Occipital lobe (tissue), 2 donors: ENCODE measurements around the gene PERP. TPM values are rescaled to one million over a fixed set of nuclear protein-coding genes. Genes with fewer than 3 reads are reported as not detected.
"Not testable (repeated sequence)": the region's sequence is repeated elsewhere in the genome, so short reads cannot be mapped to it uniquely, and the experiment has no call there.

ENCODE experiments used
- DNase-seq: peaks from one replicate; lab custom pipeline; 2025; lab: John Stamatoyannopoulos, UW
- total RNA-seq: library from RNA; depleted of rRNA; stranded (reverse); fragments of >200 nt; gene quantifications from one replicate; pipeline ENCODE4 v1.2.3, GENCODE V29; 2014

Gene PERP
- total RNA-seq, 1 donor from 2014 or later, result 1.4 TPM

- no peak for DNase-seq
Measured at GRCh38 chr6:138105880-138106664, 1.1 kb downstream of the PERP start.

DNA sequence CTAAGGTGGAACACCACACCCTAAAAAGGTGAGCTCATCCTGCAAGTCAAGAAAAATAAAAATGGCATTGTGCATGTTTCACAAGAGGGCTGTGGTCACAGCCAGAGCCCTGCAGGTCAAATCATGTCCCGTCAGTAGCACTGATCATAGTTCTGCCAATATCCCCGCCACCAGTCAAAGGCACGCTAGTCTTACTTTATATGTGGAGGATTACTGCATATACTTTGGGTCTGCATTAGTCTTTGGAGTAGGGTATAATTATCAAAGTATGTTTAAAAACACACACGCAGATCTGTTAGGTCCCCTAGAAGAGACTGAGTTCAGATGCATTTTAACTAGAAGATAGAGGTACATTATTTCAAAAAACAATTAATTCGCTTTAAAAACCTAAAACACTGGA lies 1.8 kb downstream of the PERP start:
- no peak for DNase-seq

- DNase-seq, result no peak
Measured at GRCh38 chr6:138104618-138105213, 2.5 kb downstream of the PERP start.

- DNase-seq, result no peak
Measured at GRCh38 chr6:138103871-138104270, 3.3 kb downstream of the PERP start.

DNA sequence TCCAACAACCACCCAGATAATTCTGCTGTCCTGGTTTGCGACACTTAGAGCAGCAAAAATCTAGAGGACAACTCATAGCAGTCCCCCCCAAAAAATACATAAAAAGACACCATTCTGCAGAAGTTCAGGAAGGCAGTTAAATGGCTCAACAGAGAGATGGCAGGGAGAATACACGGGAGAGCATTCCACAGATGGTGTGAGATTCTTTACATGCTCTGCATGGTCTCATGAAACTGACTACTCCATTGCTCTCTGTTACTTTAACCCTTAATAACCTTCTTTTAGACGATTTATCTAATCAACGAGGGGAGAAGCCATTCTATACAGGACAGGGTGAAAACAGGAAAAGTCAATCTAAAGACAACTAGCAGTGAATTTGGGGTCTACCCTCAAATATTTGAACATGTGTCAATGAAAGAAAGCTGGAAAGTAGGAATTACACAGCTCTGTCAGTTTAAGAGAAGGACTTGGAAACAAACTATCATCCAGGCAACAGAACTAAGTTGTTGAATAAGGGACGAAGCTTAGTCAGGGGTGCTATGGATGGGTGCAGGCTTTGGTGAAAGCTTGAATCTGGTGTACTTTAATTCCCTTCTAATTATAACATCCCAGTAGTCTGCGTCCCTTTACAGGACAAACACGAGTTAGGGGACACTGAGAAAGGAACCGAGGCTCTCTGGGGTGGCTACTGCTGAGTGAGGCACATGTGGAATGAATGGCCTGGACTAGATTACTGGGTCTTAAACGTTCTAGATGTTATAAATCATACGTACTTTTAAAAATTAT lies 5.1 kb downstream of the PERP start:
- no peak for DNase-seq

GRCh38 chr6:138099832-138100231 lies 7.4 kb downstream of the PERP start:
- DNase-seq, result no peak

DNA sequence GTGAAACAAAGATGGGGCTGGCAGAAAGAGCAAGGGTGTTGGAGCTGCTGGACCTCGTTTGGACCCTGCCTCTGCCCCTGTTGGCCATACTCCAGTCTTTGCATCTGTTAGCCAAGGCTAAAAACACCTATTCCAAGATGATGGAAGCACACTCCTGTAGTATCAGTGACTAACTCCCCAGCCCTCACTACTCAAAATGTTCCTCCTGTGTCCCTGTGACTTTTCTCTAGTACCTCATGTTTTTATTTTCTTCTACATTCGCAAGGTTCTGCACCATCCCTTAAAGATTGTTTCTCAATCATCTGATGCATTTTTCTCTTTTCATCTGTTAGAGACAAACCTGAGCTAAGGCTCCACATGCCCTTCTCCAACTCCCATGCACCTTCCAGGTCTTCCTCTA lies 8.9 kb downstream of the PERP start:
- no peak for DNase-seq

DNA sequence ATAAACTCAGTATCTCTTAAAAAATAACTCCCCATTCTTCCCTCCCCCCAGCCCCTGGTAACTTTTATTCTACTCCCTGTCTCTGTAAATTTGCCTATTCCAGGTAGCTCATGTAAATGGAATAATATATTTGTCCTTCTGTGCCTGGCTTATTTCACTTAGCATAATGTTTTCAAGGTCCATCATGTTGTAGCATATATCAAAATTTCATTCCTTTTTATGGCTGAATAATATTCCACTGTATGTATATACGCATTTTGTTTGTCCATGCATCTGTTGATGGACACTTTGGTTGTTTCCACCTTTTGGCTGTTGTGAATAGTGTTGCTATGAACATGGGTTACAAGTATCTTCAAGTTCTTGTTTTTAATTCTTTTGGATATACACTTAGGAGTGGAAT lies 13.0 kb downstream of the PERP start:
- no peak for DNase-seq

- no peak for DNase-seq
Measured at GRCh38 chr6:138093632-138094031, 13.6 kb downstream of the PERP start.

DNA sequence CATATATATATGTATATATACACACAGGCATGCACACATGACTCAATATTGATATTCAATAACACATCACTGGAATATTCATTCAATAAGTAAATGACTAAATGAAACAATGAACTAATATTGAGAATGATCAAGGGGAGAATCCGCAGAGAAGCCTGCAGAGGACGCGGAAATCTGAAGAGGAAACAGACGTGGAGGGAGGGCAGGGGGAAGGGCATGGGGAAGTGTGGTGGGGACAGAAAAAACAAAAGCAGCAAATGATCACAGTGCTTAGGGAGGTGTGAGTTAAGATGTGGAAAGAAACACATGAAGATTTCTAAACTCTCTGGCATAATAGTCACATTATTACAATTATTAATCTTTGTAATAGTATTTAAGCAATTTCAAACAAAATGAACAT lies 14.5 kb downstream of the PERP start:
- DNase-seq, result no peak

DNA sequence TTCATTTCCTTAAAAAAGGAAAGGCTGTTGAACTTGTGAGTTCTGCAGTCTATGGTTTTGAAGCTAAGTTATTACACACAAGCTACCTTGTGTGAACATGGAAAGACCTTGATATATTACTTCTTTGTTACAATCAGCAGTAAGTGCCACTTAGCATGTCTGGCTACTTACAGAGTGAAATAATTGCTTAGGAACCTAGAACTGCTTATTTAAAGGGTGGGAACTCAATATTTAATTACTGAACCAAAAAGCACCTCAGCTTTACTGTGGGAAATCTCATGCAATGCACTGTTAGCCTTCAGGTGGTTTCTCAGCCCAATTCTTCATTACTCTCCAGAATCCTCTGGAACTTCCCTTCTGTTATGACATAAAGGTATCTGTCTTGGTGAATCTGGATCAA lies 17.9 kb downstream of the PERP start:
- DNase-seq, result no peak

GRCh38 chr6:138088326-138088762 lies 18.9 kb downstream of the PERP start:
- DNase-seq, result no peak

DNA sequence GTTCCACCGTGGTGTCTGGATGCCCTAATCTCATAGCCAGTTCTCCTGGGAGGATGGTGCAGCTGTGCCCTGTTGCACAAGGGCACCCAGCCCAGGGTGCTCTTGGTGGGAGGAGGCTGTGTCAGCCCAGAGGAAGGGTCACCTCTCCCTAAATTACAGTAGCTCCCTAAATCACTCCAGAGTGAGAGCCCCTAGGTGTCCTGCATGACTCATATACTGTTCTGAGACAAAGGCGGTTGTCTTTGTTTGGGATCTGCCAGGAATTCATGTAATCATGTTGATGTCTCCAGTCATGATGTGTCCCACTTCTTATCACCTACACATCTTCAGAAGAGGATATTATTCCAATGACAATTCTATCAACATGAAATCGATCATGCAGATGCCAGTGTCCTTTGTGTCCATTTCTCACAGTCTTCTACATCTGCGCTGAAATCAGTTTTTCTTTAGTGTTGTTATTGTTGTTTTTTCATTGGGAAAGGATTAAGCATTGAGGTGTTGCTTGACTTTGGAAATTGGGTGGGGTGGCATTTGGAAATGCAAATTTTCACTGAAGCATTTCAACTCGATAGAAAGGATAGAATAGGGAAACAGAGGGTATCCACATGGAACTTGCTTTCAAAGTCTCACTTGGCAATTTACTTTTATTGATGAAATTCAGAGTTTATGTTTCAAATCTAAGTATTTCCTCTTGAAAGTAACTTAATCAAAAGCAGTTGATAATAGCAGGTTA lies 19.5 kb downstream of the PERP start:
- DNase-seq, result no peak

- no peak for DNase-seq
Measured at GRCh38 chr6:138086573-138087196, 20.5 kb downstream of the PERP start.

DNA sequence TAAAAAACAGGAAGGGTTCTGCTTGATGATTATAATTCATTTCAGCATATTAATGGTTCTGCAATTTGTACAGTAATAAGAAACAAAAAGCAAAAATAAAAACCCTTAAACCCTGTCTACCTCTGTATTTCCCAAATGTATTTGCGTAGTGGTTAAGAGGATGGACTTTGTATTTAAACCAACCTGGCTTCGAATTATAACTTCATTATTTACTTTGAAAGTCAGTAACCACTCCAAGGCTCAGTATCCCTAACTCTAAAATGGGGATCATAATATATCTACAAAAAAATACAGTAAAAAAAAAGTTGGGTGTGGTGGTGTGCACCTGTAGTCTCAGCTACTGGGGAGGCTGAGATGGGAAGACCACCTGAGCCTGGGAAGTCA lies 21.4 kb downstream of the PERP start:
- DNase-seq, result no peak

DNA sequence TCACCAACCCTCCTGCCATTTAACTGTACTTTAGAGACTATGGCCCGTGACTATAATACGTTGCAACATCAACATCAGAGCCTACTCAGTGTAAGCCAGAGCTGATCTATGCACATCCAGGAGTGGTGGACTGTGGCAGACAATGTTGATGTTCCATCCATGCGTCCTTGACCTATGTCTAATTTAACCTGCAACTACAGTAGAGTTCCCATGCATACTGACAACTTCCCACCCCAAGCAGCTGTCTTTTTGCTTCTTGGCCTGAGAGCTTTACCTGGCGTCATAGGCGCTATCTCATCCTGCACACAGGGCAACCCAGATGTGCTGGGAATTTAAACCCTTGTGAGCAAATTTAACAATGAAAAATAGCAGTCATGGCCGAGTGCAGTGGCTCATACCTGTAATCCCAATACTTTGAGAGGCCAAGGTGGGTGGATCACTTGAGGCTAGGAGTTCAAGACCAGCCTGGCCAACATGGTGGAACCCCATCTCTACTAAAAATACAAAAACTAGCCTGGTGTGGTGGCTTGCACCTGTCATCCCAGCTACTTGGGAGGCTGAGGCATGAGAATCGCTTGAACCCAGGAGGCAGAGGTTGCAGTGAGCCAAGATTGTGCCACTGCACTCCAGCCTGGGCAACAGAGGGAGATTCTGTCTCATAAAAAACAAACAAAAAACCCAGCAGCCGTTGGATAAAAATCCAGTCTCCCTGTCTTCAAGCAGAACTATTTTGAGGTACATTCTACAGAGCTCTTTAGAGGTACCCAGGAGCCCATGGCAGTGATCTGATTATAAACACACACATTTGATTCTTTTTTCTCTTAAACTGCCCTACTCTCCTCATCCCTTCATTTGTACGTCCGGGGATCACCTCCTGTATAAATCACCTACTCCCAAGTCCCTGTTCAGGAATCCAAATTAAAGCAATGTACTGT lies 22.0 kb downstream of the PERP start:
- DNase-seq, result no peak

- DNase-seq, result no peak
Measured at GRCh38 chr6:138082232-138082631, 25.0 kb downstream of the PERP start.

- not testable (repeated sequence) for DNase-seq
Measured at GRCh38 chr6:138079556-138079955, 27.7 kb downstream of the PERP start.

GRCh38 chr6:138078491-138078890 lies 28.7 kb downstream of the PERP start:
- no peak for DNase-seq

DNA sequence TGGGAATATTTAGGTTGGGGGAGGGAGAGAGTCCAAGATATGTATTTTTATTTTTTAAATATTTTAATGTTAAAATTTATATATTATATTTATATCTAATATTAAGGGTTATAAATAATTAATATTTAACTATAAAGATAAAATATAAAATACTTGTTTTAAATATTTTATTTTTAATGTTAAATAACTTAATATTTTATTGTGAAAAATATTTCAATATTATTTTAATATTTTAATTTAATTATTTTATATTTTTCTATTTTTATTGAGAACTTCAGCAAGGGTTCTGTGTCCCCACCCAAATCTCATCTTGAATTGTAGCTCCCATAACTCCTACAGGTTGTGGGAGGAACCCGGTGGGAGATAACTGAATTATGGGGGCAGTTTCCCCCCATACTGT lies 34.0 kb downstream of the PERP start:
- no peak for DNase-seq
